ENCODE measurements around the gene CA4. TPM values are rescaled to one million over a fixed set of nuclear protein-coding genes. Genes with fewer than 3 reads are reported as not detected.
A peak's percentile ranks its signal among the peaks of the same experiment; 100 is the strongest.

CA4 gene
- total and polyA plus RNA-seq, 2 of the 8 experiments (the other 6 are each of a cell fraction or from before 2014, with no cell fraction given) = 3.6 to 4.2 TPM

DNA sequence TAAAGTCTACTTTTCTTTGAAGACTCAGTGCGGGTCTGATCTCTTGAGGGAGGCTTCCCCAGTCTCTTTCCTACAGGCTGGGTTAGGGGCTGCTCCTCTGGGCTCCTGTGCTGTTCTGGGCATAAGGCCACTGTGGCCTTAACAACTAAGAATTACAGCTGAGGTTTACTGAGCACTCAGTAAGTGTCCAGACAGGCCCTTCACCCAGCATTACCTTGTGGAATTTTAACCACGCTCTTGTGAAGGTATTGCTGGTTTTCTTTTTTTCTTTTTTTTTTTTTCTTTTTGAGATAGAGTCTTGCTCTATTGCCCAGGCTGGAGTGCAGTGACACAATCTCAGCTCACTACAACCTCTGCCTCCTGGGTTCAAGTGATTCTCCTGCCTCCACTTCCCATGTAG lies 3.6 kb upstream of the CA4 start:
- WGBS, 2 experiments (ENCODE audit: extremely low coverage in 1 of 2, insufficient coverage in 1 of 2, insufficient read length in 1 of 2, insufficient replicate concordance in 2 of 2, low coverage in 1 of 2, low lambda C conversion rate in 2 of 2, missing lambda C conversion rate in 1 of 2) = 84% methylated on average over 2 of the region's 2 CpGs; no CpG with 5 or more reads in 1 of the 2 experiments

More for the DNA sequence above, 3.6 kb upstream of the CA4 start:
- H3K18ac ChIP-seq (ENCODE audit: extremely low read depth, low read length) = no peak overlapping the region; the same call in 1 of the 2 replicates
- H3K56ac ChIP-seq (replicated peaks; ENCODE audit: insufficient read length, low read depth, low read length) = no peak overlapping the region
- peaks cover 6 to 39% (median 37%) of the 10 kb centered on the region in 4 experiments for H3K27me3 ChIP-seq (replicated peaks in 1 of 4; ENCODE audit: control insufficient read depth in 3 of 4, extremely low read depth in 1 of 4, insufficient read depth in 3 of 4, low read length in 3 of 4)
- no peak for TF ChIP-seq RXRA (IDR thresholded peaks at IDR 0.05; ENCODE audit: insufficient read depth, low read depth, low read length)
- H2BK120ac ChIP-seq (replicated peaks; ENCODE audit: low read depth, low read length) = no peak overlapping the region
- H3K23me2 ChIP-seq (ENCODE audit: low read depth, low read length) = peaks cover 19% of the 10 kb centered on the region; the same call in 1 of the 2 replicates
- no peak for DNase-seq (ENCODE audit: low read depth in 1 of 2, low spot score in 2 of 2)
- H2AK5ac ChIP-seq (ENCODE audit: low read depth, low read length) = no peak overlapping the region
- CTCF ChIA-PET (ENCODE audit: partially characterized antibody) = interaction anchor here (1.0 to 10.2 kb wide), 4 partner anchors 9 to 29 kb away, joined by 4 to 148 read pairs (median 12); no protein-coding TSS in a partner anchor
- POLR2A ChIA-PET (ENCODE audit: partially characterized antibody) = interaction anchor here (1.3 kb wide), 1 partner anchor 14 kb away, joined by 5 read pairs; no protein-coding TSS in a partner anchor
- no peaks in the 10 kb centered on the region for H3K79me2 ChIP-seq (ENCODE audit: control insufficient read depth in 1 of 2, insufficient read depth in 2 of 2, low read length in 2 of 2)
- no peak overlapping the region for H4K8ac ChIP-seq (ENCODE audit: extremely low read depth, insufficient read depth, low read length)
- no peak for FAIRE-seq
- H3K4ac ChIP-seq (replicated peaks; ENCODE audit: insufficient read length, low read depth, low read length) = no peak overlapping the region
- H2BK20ac ChIP-seq (ENCODE audit: low read length) = no peak overlapping the region
- no peak overlapping the region for H2BK5ac ChIP-seq (ENCODE audit: low read depth, low read length)
- H3K79me1 ChIP-seq (ENCODE audit: low read depth, low read length) = no peaks in the 10 kb centered on the region
- no peak overlapping the region for H3K27ac ChIP-seq (ENCODE audit: low read depth, low read length)
- H2AFZ ChIP-seq (ENCODE audit: low read length) = no peak overlapping the region
- peaks cover 10 to 20% (median 18%) of the 10 kb centered on the region in 4 experiments for H3K4me1 ChIP-seq (replicated peaks in 1 of 4; ENCODE audit: control insufficient read depth in 3 of 4, insufficient read depth in 4 of 4, low read length in 3 of 4)
- H3K23ac ChIP-seq (ENCODE audit: insufficient read length) = no peak overlapping the region
- no peaks in the 10 kb centered on the region for H4K20me1 ChIP-seq (replicated peaks in 1 of 2; ENCODE audit: control insufficient read depth in 1 of 2, insufficient read depth in 2 of 2, low read length in 2 of 2)
- no peaks in the 10 kb centered on the region for H3K9me3 ChIP-seq (ENCODE audit: insufficient read depth in 2 of 2, low read depth in 1 of 2, low read length in 1 of 2)
- H3K4me2 ChIP-seq (ENCODE audit: insufficient read depth in 1 of 2, low read depth in 2 of 2, low read length in 2 of 2) = peak overlapping the region in 1 of 2 experiments; percentile 19; a peak in 1 of 4 replicates
- no peak overlapping the region for H4K5ac ChIP-seq (ENCODE audit: insufficient read length, low read depth, low read length)
- no peak overlapping the region for H3K4me3 ChIP-seq (ENCODE audit: extremely low read depth in 1 of 4, insufficient read depth in 2 of 4, low read depth in 3 of 4, low read length in 4 of 4)
- H4K91ac ChIP-seq (replicated peaks; ENCODE audit: insufficient read length, low read length) = no peak overlapping the region
- H3K9ac ChIP-seq (replicated peaks in 1 of 4; ENCODE audit: extremely low read depth in 1 of 4, low read depth in 3 of 4, low read length in 3 of 4) = no peak overlapping the region
- no peak overlapping the region for H2BK12ac ChIP-seq (ENCODE audit: low read depth, low read length)
- H2BK15ac ChIP-seq (ENCODE audit: low read length) = no peak overlapping the region
- H3K36me3 ChIP-seq (ENCODE audit: control insufficient read depth in 2 of 4, insufficient read depth in 4 of 4, low read length in 3 of 4) = no peaks in the 10 kb centered on the region
- no peak overlapping the region for H3K14ac ChIP-seq (ENCODE audit: insufficient read length)
